ENCODE measurements around the gene SPINK4. TPM values are rescaled to one million over a fixed set of nuclear protein-coding genes. Genes with fewer than 3 reads are reported as not detected.

Gene SPINK4
- polyA plus RNA-seq, 1 donor from 2014 or later, result not detected

DNA sequence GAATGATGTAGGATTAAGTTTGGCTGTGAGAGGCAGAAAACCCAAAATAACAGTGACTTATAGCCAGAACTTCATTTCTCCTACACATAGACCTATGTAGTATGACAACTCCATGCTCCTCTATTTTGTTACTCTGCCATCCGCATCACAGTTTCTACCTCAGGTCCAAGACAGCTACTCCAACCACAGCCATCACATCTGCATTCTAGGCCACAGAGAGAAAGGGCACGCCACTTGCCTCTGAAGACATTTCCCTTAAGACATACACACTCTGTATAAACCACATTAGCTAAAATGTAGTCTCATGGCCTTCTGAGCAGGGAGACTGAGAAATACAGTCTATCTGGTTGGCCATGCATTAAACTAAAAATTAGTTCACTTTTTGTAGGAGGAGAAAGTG lies 10.0 kb downstream of the SPINK4 start:
- Histone ChIP-seq H2AFZ (ENCODE audit: low read depth, low read length) (no peak overlapping the region), H3F3A (ENCODE audit: insufficient read depth, low read length, poor library complexity, severe bottlenecking) (no peaks in the 10 kb centered on the region), H4K20me1 (ENCODE audit: insufficient read depth) (no peaks in the 10 kb centered on the region), H3K9me3 (ENCODE audit: low read length) (no peaks in the 10 kb centered on the region), H3K4me3 (ENCODE audit: low read length) (no peak overlapping the region), H3K9me2 (ENCODE audit: insufficient read depth, low read length) (no peaks in the 10 kb centered on the region), H3K9ac (ENCODE audit: low read length) (no peak overlapping the region), H3K4me2 (ENCODE audit: low read length) (no peak overlapping the region), H3K27ac (ENCODE audit: low read length) (no peak overlapping the region), H3K27me3 (ENCODE audit: insufficient read depth, low read depth, low read length) (no peaks in the 10 kb centered on the region), H3K79me2 (replicated peaks; ENCODE audit: insufficient read depth, low read length) (no peaks in the 10 kb centered on the region), H3K36me3 (ENCODE audit: insufficient read depth, low read length) (no peaks in the 10 kb centered on the region)
- no peak for TF ChIP-seq MXI1 (conservative IDR thresholded peaks at IDR 0.05; ENCODE audit: poor library complexity, severe bottlenecking)
- TF ChIP-seq RAD21 (conservative IDR thresholded peaks at IDR 0.05), result no peak
- TF ChIP-seq, protein P1, sequence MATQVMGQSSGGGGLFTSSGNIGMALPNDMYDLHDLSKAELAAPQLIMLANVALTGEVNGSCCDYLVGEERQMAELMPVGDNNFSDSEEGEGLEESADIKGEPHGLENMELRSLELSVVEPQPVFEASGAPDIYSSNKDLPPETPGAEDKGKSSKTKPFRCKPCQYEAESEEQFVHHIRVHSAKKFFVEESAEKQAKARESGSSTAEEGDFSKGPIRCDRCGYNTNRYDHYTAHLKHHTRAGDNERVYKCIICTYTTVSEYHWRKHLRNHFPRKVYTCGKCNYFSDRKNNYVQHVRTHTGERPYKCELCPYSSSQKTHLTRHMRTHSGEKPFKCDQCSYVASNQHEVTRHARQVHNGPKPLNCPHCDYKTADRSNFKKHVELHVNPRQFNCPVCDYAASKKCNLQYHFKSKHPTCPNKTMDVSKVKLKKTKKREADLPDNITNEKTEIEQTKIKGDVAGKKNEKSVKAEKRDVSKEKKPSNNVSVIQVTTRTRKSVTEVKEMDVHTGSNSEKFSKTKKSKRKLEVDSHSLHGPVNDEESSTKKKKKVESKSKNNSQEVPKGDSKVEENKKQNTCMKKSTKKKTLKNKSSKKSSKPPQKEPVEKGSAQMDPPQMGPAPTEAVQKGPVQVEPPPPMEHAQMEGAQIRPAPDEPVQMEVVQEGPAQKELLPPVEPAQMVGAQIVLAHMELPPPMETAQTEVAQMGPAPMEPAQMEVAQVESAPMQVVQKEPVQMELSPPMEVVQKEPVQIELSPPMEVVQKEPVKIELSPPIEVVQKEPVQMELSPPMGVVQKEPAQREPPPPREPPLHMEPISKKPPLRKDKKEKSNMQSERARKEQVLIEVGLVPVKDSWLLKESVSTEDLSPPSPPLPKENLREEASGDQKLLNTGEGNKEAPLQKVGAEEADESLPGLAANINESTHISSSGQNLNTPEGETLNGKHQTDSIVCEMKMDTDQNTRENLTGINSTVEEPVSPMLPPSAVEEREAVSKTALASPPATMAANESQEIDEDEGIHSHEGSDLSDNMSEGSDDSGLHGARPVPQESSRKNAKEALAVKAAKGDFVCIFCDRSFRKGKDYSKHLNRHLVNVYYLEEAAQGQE (IDR thresholded peaks at IDR 0.05; ENCODE audit: borderline replicate concordance), result no peak
- no peak for TF ChIP-seq EP300 (conservative IDR thresholded peaks at IDR 0.05; ENCODE audit: poor library complexity, severe bottlenecking)
- TF ChIP-seq SMC3 (conservative IDR thresholded peaks at IDR 0.05; ENCODE audit: poor library complexity), result no peak
- TF ChIP-seq POLR2AphosphoS5 (IDR thresholded peaks at IDR 0.05), result no peak
- TF ChIP-seq TAF1 (IDR thresholded peaks at IDR 0.05; ENCODE audit: low read depth), result no peak
- TF ChIP-seq EZH2 (IDR thresholded peaks at IDR 0.05; ENCODE audit: borderline replicate concordance, insufficient read depth, low read length, poor library complexity, severe bottlenecking), result no peak

DNA sequence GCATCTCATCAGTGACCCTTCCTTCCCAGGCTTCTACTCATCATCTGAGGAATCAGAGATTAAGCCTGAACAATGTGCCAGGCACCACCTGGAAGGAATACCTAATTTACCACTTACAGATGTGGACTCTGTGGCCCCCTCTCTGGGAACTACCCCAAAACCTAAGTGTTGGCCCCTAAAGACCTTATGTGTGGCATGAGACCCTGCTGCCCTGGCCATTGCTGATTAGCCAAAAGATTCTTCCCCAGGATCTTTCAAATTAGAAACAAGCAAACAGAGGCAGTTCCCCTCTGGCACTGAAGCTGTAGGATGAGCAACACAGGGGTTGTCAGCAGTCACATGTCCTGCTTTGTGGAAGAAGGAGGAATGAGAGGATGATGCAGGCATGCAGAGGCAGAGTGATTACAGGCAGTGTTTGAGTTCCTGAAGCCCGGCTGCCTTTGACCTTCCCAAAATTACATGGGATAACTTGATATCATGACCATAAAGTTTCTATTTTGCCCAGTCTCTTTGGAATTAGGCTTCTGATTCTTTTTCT lies 10.6 kb downstream of the SPINK4 start:
- no peak overlapping the region for H3K4me3 ChIP-seq (ENCODE audit: low read length)
- H3K79me2 ChIP-seq (replicated peaks; ENCODE audit: insufficient read depth, low read length), result no peaks in the 10 kb centered on the region
- no peak overlapping the region for H3K4me2 ChIP-seq (ENCODE audit: low read length)
- H3K9me2 ChIP-seq (ENCODE audit: insufficient read depth, low read length), result no peaks in the 10 kb centered on the region
- H3K27ac ChIP-seq (ENCODE audit: low read length), result no peak overlapping the region
- H4K20me1 ChIP-seq (ENCODE audit: insufficient read depth), result no peaks in the 10 kb centered on the region
- H3F3A ChIP-seq (ENCODE audit: insufficient read depth, low read length, poor library complexity, severe bottlenecking), result no peaks in the 10 kb centered on the region
- H3K36me3 ChIP-seq (ENCODE audit: insufficient read depth, low read length), result no peaks in the 10 kb centered on the region
- H3K9me3 ChIP-seq (ENCODE audit: low read length), result no peaks in the 10 kb centered on the region
- H3K27me3 ChIP-seq (ENCODE audit: insufficient read depth, low read depth, low read length), result no peaks in the 10 kb centered on the region
- TF ChIP-seq TAF1 (IDR thresholded peaks at IDR 0.05; ENCODE audit: low read depth), result no peak
- TF ChIP-seq POLR2AphosphoS5 (IDR thresholded peaks at IDR 0.05), result no peak
- no peak for TF ChIP-seq SMC3 (conservative IDR thresholded peaks at IDR 0.05; ENCODE audit: poor library complexity)
- TF ChIP-seq MXI1 (conservative IDR thresholded peaks at IDR 0.05; ENCODE audit: poor library complexity, severe bottlenecking), result no peak
- TF ChIP-seq, protein P1 (IDR thresholded peaks at IDR 0.05; ENCODE audit: borderline replicate concordance), result no peak
- no peak for TF ChIP-seq RAD21 (conservative IDR thresholded peaks at IDR 0.05)
- TF ChIP-seq EZH2 (IDR thresholded peaks at IDR 0.05; ENCODE audit: borderline replicate concordance, insufficient read depth, low read length, poor library complexity, severe bottlenecking), result no peak
- TF ChIP-seq, protein P2, sequence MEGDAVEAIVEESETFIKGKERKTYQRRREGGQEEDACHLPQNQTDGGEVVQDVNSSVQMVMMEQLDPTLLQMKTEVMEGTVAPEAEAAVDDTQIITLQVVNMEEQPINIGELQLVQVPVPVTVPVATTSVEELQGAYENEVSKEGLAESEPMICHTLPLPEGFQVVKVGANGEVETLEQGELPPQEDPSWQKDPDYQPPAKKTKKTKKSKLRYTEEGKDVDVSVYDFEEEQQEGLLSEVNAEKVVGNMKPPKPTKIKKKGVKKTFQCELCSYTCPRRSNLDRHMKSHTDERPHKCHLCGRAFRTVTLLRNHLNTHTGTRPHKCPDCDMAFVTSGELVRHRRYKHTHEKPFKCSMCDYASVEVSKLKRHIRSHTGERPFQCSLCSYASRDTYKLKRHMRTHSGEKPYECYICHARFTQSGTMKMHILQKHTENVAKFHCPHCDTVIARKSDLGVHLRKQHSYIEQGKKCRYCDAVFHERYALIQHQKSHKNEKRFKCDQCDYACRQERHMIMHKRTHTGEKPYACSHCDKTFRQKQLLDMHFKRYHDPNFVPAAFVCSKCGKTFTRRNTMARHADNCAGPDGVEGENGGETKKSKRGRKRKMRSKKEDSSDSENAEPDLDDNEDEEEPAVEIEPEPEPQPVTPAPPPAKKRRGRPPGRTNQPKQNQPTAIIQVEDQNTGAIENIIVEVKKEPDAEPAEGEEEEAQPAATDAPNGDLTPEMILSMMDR (IDR thresholded peaks at IDR 0.05; ENCODE audit: poor library complexity, severe bottlenecking), result no peak
- no peak for TF ChIP-seq EP300 (conservative IDR thresholded peaks at IDR 0.05; ENCODE audit: poor library complexity, severe bottlenecking)
- H3K9ac ChIP-seq (ENCODE audit: low read length), result no peak overlapping the region
- H2AFZ ChIP-seq (ENCODE audit: low read depth, low read length), result no peak overlapping the region

All from neural cell (in vitro differentiated cells).